AG04449 (cell line): Measurements from ENCODE around the gene DYNLRB1.
A peak's percentile ranks its signal among the peaks of the same experiment; 100 is the strongest.

Experiments
- CTCF ChIA-PET: fragments of 350-600 bp; formaldehyde crosslinking; extraction: SDS; loops from one replicate; lab custom pipeline; 2021; ENCODE audit warnings: antibody characterized with exemption; lab: Yijun Ruan, JAX
- POLR2A ChIA-PET: fragments of 400-600, 350-600 bp; formaldehyde crosslinking; extraction: SDS; loops from one replicate; lab custom pipeline; 2020; ENCODE audit warnings: antibody characterized with exemption, inconsistent platforms; lab: Yijun Ruan, JAX
- DNase-seq: peaks from one replicate; pipeline ENCODE4 v3.0.0-alpha.2; 2010; ENCODE audit warnings: low read depth, low spot score
- H3K4me3 ChIP-seq: 2 replicates; pipeline ENCODE4 v1.5.1; 2011; ENCODE audit warnings: low read depth, mild to moderate bottlenecking, control low read depth, low read length
- CTCF ChIP-seq: IDR thresholded peaks from one replicate; pipeline ENCODE4 v1.5.1; 2011; ENCODE audit warnings: mild to moderate bottlenecking, moderate library complexity, low read length, control low read depth, inconsistent platforms; ENCODE audit not compliant: insufficient read depth; ENCODE audit errors: missing control alignments

DYNLRB1 gene

GRCh38 chr20:34525709-34526416, 9.6 kb downstream of the DYNLRB1 start:
- no peak for TF ChIP-seq CTCF
- peak; percentile 98 for DNase-seq
- POLR2A ChIA-PET = interaction anchor here (0.7 to 1.5 kb wide), 3 partner anchors 10 to 213 kb away, joined by 3 to 4 read pairs (median 3); partner anchors contain the start of gene DYNLRB1
- CTCF ChIA-PET = interaction anchor here (0.7 to 10.3 kb wide), 7 partner anchors 9 to 213 kb away, joined by 3 to 99 read pairs (median 4); partner anchors contain the start of gene DYNLRB1
- H3K4me3 ChIP-seq = no peak overlapping the region

DNA sequence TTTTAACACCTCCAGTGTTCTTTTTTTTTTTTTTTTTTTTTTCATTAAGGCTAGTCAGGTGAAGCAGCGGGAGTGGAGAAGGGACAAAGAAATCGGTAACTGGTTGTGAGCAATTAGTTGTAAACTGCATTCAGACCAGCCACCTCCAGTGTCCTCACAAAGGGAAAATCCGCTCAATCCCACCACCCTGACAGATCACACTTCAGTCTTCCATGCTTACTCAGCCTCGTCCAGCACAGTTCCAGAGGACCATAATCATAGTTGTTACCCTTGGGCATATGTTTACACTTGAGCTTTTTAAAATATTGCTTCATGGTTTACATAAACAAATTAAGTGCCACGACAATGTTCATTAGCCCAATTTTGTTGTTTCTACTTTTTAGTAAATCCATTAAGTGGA, 10.2 kb downstream of the DYNLRB1 start:
- ChIA-PET CTCF (interaction anchor here (0.8 to 10.3 kb wide), 5 partner anchors 10 to 213 kb away, joined by 3 to 99 read pairs (median 4); no protein-coding TSS in a partner anchor), POLR2A (interaction anchor here (1.5 kb wide), 1 partner anchor 16 kb away, joined by 3 read pairs; no protein-coding TSS in a partner anchor)
- no peak for DNase-seq

GRCh38 chr20:34527016-34527415, 10.8 kb downstream of the DYNLRB1 start:
- TF ChIP-seq CTCF = no peak
- POLR2A ChIA-PET = no interaction called here

More for the DNA sequence above, 10.2 kb downstream of the DYNLRB1 start:
- H3K4me3 ChIP-seq = no peak overlapping the region
- no peak for TF ChIP-seq CTCF

DNA sequence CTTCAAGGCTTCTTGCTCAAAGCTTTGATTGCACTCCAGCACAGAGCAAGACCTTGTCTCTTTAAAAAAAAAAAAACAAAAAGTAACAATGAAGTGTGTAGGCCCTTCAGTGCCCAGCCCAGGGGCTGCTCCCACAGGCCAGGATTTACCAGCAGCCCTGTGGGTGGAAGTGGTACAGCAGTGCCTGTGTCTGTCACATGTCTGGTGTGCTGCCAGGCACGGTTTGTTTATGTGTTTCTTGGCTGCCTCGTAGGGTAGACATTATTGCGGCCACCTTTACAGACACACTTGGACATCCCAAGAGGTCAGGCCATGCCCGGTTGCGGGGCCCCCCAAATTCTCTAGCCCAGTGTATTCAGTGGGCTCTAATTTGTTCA, 12.7 kb downstream of the DYNLRB1 start:
- no peak overlapping the region for H3K4me3 ChIP-seq
- CTCF ChIA-PET = interaction anchor here (1.6 to 10.3 kb wide), 3 partner anchors 11 to 241 kb away, joined by 4 to 99 read pairs (median 33); no protein-coding TSS in a partner anchor
- no peak for DNase-seq
- POLR2A ChIA-PET = no interaction called here
- no peak for TF ChIP-seq CTCF

More at GRCh38 chr20:34527016-34527415, 10.8 kb downstream of the DYNLRB1 start:
- CTCF ChIA-PET = interaction anchor here (0.8 to 10.3 kb wide), 5 partner anchors 10 to 214 kb away, joined by 3 to 99 read pairs (median 4); no protein-coding TSS in a partner anchor
- H3K4me3 ChIP-seq = no peak overlapping the region
- no peak for DNase-seq

- POLR2A ChIA-PET = no interaction called here
- DNase-seq = no peak
- H3K4me3 ChIP-seq = no peak overlapping the region
- CTCF ChIA-PET = interaction anchor here (0.9 to 10.3 kb wide), 4 partner anchors 8 to 240 kb away, joined by 4 to 99 read pairs (median 18); no protein-coding TSS in a partner anchor
- TF ChIP-seq CTCF = no peak
Observed at GRCh38 chr20:34529742-34530141, 13.5 kb downstream of the DYNLRB1 start.

DNA sequence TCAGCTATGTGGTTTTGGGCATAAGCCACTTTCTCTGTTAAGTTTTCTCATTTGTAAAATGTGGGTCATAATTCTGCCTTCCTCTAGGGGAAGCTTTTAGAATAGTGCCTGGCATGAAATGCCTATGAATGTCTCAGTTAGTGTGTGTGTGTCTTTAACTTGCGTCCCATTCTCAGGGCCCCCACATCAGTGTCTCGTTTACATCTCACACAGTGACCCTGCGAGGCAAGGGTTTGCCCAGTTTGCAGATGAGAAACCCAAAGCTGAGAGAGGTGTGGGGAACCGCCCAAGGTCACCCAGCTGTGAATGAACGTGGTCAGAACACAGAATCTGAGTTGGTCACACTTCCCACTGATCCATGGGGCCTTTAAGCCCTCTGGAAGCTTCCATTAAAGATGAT, 14.1 kb downstream of the DYNLRB1 start:
- DNase-seq = no peak
- POLR2A ChIA-PET = no interaction called here

More for the DNA sequence above, 14.1 kb downstream of the DYNLRB1 start:
- CTCF ChIA-PET = interaction anchor here (0.9 to 3.7 kb wide), 5 partner anchors 9 to 239 kb away, joined by 3 to 33 read pairs (median 4); no protein-coding TSS in a partner anchor
- H3K4me3 ChIP-seq = no peak overlapping the region
- no peak for TF ChIP-seq CTCF
